Vagina (tissue), 2 donors: Measurements from ENCODE around the gene SFI1. TPM values are rescaled to one million over a fixed set of nuclear protein-coding genes. Genes with fewer than 3 reads are reported as not detected.

Source experiments
- DNase-seq, 2 donors: peaks; one replicate each; pipeline ENCODE4 v3.0.0-alpha.2; 2017; ENCODE audit errors: extremely low spot score in 2 of 2
- H3K27ac ChIP-seq: fragments of 200-600 bp; sonication (generic); one replicate; pipeline ENCODE4 v1.5.1; 2019
- H3K27me3 ChIP-seq: fragments of 200-600 bp; sonication (generic); one replicate; pipeline ENCODE4 v1.5.1; 2019
- H3K36me3 ChIP-seq, 2 donors: fragments of 200-600 bp; sonication (generic); one replicate each; pipeline ENCODE4 v1.5.1; 2017 to 2019
- H3K4me1 ChIP-seq: fragments of 200-600 bp; sonication (generic); one replicate; pipeline ENCODE4 v1.5.1; 2019
- H3K4me3 ChIP-seq, 2 donors: fragments of 200-600 bp; sonication (generic); 1 replicate in 1 of 2; 2 replicates in 1 of 2; pipeline ENCODE4 v1.5.1; 2016 to 2019
- H3K9me3 ChIP-seq: fragments of 200-600 bp; sonication (generic); one replicate; pipeline ENCODE4 v1.5.1; 2019
- POLR2A ChIP-seq, 2 donors: fragments of 450-650 bp; IDR thresholded peaks; one replicate each; pipeline ENCODE4 v1.6.1; 2017; ENCODE audit warnings: antibody characterized with exemption in 2 of 2, mild to moderate bottlenecking in 2 of 2, moderate library complexity in 2 of 2
- POLR2AphosphoS5 ChIP-seq, 2 donors: sonication (generic); formaldehyde crosslinking; IDR thresholded peaks; one replicate each; pipeline ENCODE4 v1.9.0; 2017; ENCODE audit warnings: antibody characterized with exemption in 2 of 2, mild to moderate bottlenecking in 2 of 2, low read depth in 1 of 2; ENCODE audit not compliant: insufficient read depth in 1 of 2
- intact Hi-C: fragments of 100-400 bp; cut with DNase I; formaldehyde crosslinking; loops from one replicate; pipeline ENCODE4 v1.15.1; 2023
- total RNA-seq: library from RNA; depleted of rRNA; stranded (reverse); fragments of >200 nt; gene quantifications from one replicate; pipeline ENCODE4 v1.2.3, GENCODE V29; 2016
- TF ChIP-seq, protein P1 (sequence below), 3 experiments: fragments of 450-650 bp in 2 of 3; fragments of 200-600 bp in 1 of 3; sonication (generic) in 1 of 3; IDR thresholded peaks; one replicate each; pipeline ENCODE4 v1.5.1; 2017 to 2019; ENCODE audit warnings: antibody characterized with exemption in 3 of 3, mild to moderate bottlenecking in 2 of 3, moderate library complexity in 2 of 3

SFI1 gene
- total RNA-seq, 1 donor from 2014 or later, result 33.6 TPM

DNA sequence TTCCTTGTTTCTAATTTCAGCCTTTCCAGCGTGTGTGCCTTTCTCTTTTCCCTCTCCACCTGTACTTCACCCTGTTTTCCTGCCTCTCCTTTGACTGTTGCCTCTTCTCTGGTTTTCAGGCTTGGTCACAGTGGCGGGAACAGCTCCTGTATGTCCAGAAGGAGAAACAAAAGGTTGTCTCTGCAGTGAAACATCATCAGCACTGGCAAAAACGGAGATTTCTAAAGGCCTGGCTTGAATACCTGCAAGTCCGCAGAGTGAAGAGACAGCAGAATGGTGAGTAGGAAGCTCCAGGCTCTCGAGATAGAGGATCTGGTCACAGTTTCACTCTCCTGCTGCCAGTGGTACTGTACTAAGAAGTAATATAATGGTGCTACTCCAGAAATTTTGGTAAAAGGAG is 76.6 kb downstream of the SFI1 start:
- TF ChIP-seq POLR2A (IDR thresholded peaks at IDR 0.05) (no peak), POLR2AphosphoS5 (IDR thresholded peaks at IDR 0.05; ENCODE audit: insufficient read depth in 1 of 2, low read depth in 1 of 2) (no peak)
- TF ChIP-seq, protein P1, sequence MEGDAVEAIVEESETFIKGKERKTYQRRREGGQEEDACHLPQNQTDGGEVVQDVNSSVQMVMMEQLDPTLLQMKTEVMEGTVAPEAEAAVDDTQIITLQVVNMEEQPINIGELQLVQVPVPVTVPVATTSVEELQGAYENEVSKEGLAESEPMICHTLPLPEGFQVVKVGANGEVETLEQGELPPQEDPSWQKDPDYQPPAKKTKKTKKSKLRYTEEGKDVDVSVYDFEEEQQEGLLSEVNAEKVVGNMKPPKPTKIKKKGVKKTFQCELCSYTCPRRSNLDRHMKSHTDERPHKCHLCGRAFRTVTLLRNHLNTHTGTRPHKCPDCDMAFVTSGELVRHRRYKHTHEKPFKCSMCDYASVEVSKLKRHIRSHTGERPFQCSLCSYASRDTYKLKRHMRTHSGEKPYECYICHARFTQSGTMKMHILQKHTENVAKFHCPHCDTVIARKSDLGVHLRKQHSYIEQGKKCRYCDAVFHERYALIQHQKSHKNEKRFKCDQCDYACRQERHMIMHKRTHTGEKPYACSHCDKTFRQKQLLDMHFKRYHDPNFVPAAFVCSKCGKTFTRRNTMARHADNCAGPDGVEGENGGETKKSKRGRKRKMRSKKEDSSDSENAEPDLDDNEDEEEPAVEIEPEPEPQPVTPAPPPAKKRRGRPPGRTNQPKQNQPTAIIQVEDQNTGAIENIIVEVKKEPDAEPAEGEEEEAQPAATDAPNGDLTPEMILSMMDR (IDR thresholded peaks at IDR 0.05), result no peak
- intact Hi-C loops, result no loop called here
- Histone ChIP-seq H3K36me3 (peaks cover 0 to 7% of the 10 kb centered on the region in 2 donors), H3K27me3 (no peaks in the 10 kb centered on the region), H3K9me3 (no peaks in the 10 kb centered on the region), H3K27ac (no peak overlapping the region), H3K4me1 (no peaks in the 10 kb centered on the region), H3K4me3 (no peak overlapping the region)
- DNase-seq, result no peak

DNA sequence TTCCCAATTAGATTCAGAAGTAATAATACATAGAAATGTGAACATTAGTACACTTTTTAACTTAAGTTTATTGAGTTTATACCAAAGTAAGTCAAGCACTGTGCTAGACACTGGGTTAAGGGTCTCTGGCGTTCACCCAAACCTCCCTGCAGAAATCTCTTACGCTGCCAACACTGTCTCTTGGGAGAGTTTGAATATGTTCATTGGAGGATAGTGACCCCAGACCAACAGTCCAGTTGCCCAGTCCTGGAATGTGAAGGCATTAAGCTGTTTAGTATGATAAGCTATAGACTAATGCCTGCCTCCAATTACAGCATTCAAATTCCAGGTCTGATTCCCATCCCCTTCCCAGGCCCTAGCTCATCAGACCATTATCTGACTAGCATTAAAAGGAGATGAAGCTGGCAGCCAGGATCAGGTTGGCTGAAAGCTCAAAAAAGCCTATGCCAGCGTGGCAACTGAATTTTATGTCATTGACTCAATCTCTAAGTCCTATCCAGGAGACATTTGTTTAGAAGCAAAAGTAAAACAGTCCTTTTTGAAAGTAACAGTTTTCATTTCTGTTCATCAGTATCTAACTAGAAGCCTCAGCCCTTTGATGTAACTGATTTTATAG is 77.8 kb downstream of the SFI1 start:
- DNase-seq, result no peak
- Histone ChIP-seq H3K4me1 (no peaks in the 10 kb centered on the region), H3K4me3 (no peak overlapping the region), H3K27ac (no peak overlapping the region), H3K27me3 (no peaks in the 10 kb centered on the region), H3K9me3 (no peaks in the 10 kb centered on the region), H3K36me3 (peaks cover 0 to 10% of the 10 kb centered on the region in 2 donors)
- TF ChIP-seq, protein P1 (IDR thresholded peaks at IDR 0.05), result no peak
- TF ChIP-seq POLR2A (IDR thresholded peaks at IDR 0.05), result no peak
- no peak for TF ChIP-seq POLR2AphosphoS5 (IDR thresholded peaks at IDR 0.05; ENCODE audit: insufficient read depth in 1 of 2, low read depth in 1 of 2)
- intact Hi-C loops, result no loop called here

- H3K4me1 ChIP-seq, result no peaks in the 10 kb centered on the region
- H3K27ac ChIP-seq, result no peak overlapping the region
- H3K36me3 ChIP-seq, result peaks cover 0 to 10% of the 10 kb centered on the region in 2 donors
- no peaks in the 10 kb centered on the region for H3K27me3 ChIP-seq
- no peak for DNase-seq
- TF ChIP-seq POLR2A (IDR thresholded peaks at IDR 0.05), result no peak
- TF ChIP-seq POLR2AphosphoS5 (IDR thresholded peaks at IDR 0.05; ENCODE audit: insufficient read depth in 1 of 2, low read depth in 1 of 2), result no peak
- TF ChIP-seq, protein P1 (IDR thresholded peaks at IDR 0.05), result no peak
- intact Hi-C loops, result no loop called here
- H3K9me3 ChIP-seq, result no peaks in the 10 kb centered on the region
- H3K4me3 ChIP-seq, result no peak overlapping the region
These were observed 78.9 kb downstream of the SFI1 start for GRCh38 chr22:31575190-31575589.

DNA sequence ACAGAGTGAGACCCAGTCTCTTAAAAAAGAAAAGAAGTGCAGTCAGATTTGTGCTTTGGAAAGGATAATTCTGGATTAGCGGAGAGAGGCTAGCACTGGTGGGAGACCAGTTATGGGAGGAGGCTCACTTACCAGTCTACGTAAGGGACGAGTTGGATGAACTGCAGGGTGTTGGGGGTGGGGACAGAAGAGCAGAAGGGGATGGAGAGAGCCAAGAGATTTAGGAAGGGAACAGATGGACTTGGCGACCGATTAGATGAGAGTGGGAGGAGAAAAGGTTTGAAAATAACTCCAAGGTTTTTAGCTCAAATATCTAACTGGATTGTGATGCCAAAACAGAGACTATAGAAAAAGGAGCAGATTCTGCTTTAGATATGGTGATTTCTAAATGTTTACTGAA is 81.4 kb downstream of the SFI1 start:
- TF ChIP-seq, protein P1 (IDR thresholded peaks at IDR 0.05), result no peak
- TF ChIP-seq POLR2AphosphoS5 (IDR thresholded peaks at IDR 0.05; ENCODE audit: insufficient read depth in 1 of 2, low read depth in 1 of 2) (no peak), POLR2A (IDR thresholded peaks at IDR 0.05) (no peak)

DNA sequence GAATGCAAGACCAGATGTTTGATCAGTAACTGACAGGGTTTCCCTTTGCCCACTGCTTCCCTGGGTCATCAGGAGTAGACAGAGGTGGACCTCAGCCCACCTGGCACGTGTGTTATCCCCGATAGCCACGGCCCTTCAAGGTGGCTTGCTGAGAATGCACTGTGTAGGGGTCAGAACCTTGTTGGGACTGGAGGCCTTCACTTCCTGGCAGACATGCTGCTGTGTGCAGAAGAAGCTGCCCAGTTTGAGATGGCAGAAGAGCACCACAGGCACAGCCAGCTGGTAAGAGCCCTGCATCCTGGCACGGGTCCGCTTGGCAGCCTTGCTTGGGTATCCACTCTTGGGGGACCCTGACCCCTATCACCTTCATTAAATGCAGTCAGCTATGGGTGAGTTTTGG is 81.8 kb downstream of the SFI1 start:
- Histone ChIP-seq H3K4me3 (no peak overlapping the region), H3K9me3 (no peaks in the 10 kb centered on the region), H3K27me3 (no peaks in the 10 kb centered on the region), H3K27ac (no peak overlapping the region), H3K36me3 (peaks cover 0 to 10% of the 10 kb centered on the region in 2 donors), H3K4me1 (no peaks in the 10 kb centered on the region)
- no peak for DNase-seq
- intact Hi-C loops, result no loop called here
- TF ChIP-seq, protein P1 (IDR thresholded peaks at IDR 0.05), result no peak
- TF ChIP-seq POLR2A (IDR thresholded peaks at IDR 0.05) (no peak), POLR2AphosphoS5 (IDR thresholded peaks at IDR 0.05; ENCODE audit: insufficient read depth in 1 of 2, low read depth in 1 of 2) (no peak)

More for the DNA sequence above, 81.4 kb downstream of the SFI1 start:
- Histone ChIP-seq H3K27me3 (no peaks in the 10 kb centered on the region), H3K27ac (no peak overlapping the region), H3K9me3 (no peaks in the 10 kb centered on the region), H3K4me3 (no peak overlapping the region), H3K4me1 (no peaks in the 10 kb centered on the region), H3K36me3 (peaks cover 0 to 10% of the 10 kb centered on the region in 2 donors)
- DNase-seq, result no peak
- intact Hi-C loops, result no loop called here
